ENCODE measurements around the gene CXorf58.
"Not testable (repeated sequence)": the region's sequence is repeated elsewhere in the genome, so short reads cannot be mapped to it uniquely, and the experiment has no call there.

CXorf58 gene

GRCh38 chrX:23907498-23908218 lies at the start of gene CXorf58, which contains the start of gene APOO:
TSS of gene CXorf58 (plus strand) at chrX:23908006. CDS start at chrX:23910303, 2,297 bp downstream.
TSS of gene APOO (minus strand) at chrX:23907938. CDS start at chrX:23907702, 236 bp downstream.
- DNase-seq: peak; percentile 94

GRCh38 chrX:23859238-23859637 lies 48.6 kb upstream of the CXorf58 start:
- not testable (repeated sequence) for DNase-seq

GRCh38 chrX:23861215-23861896 lies 46.5 kb upstream of the CXorf58 start:
- no peak for DNase-seq

GRCh38 chrX:23861952-23862351 lies 45.9 kb upstream of the CXorf58 start:
- DNase-seq: not testable (repeated sequence)

GRCh38 chrX:23864742-23865326 lies 43.0 kb upstream of the CXorf58 start:
- DNase-seq: no peak

GRCh38 chrX:23870041-23870440 lies 37.8 kb upstream of the CXorf58 start:
- DNase-seq: no peak

- no peak for DNase-seq
These were observed 35.8 kb upstream of the CXorf58 start for GRCh38 chrX:23871905-23872546.

- no peak for DNase-seq
These were observed 28.3 kb upstream of the CXorf58 start for GRCh38 chrX:23879380-23880090.

GRCh38 chrX:23883737-23884354 lies 24.0 kb upstream of the CXorf58 start:
- no peak for DNase-seq

GRCh38 chrX:23884427-23885024 lies 23.3 kb upstream of the CXorf58 start:
- DNase-seq: no peak

GRCh38 chrX:23885803-23886202 lies 22.0 kb upstream of the CXorf58 start:
- no peak for DNase-seq

- no peak for DNase-seq
These were observed 20.4 kb upstream of the CXorf58 start for GRCh38 chrX:23887451-23887850.

- no peak for DNase-seq
These were observed 19.9 kb upstream of the CXorf58 start for GRCh38 chrX:23887918-23888317.

GRCh38 chrX:23888887-23889501 lies 18.8 kb upstream of the CXorf58 start:
- no peak for DNase-seq

GRCh38 chrX:23890933-23891332 lies 16.9 kb upstream of the CXorf58 start:
- no peak for DNase-seq

- not testable (repeated sequence) for DNase-seq
These were observed 12.8 kb upstream of the CXorf58 start for GRCh38 chrX:23894993-23895392.

- not testable (repeated sequence) for DNase-seq
These were observed 11.3 kb upstream of the CXorf58 start for GRCh38 chrX:23896539-23896938.

GRCh38 chrX:23896981-23897380 lies 10.8 kb upstream of the CXorf58 start:
- DNase-seq: no peak

GRCh38 chrX:23898412-23898959 lies 9.3 kb upstream of the CXorf58 start:
- no peak for DNase-seq

GRCh38 chrX:23900220-23900797 lies 7.5 kb upstream of the CXorf58 start:
- no peak for DNase-seq

GRCh38 chrX:23901060-23901459 lies 6.7 kb upstream of the CXorf58 start:
- DNase-seq: no peak

All from CD4-positive, alpha-beta T cell treated with Interleukin-10 for 1 hour (primary cell).